ENCODE measurements around the gene NSUN4. TPM values are rescaled to one million over a fixed set of nuclear protein-coding genes. Genes with fewer than 3 reads are reported as not detected.

Gene NSUN4
- total and polyA plus RNA-seq, 9 of the 15 experiments (the other 6 are each of a cell fraction or from before 2014, with no cell fraction given), result 33.4 to 60.2 (median 46.3) TPM

GRCh38 chr1:46340404-46341221 is at the start of gene NSUN4 (continued):
- TF ChIP-seq BCLAF1 (IDR thresholded peaks at IDR 0.05; ENCODE audit: borderline replicate concordance in 1 of 2, control insufficient read depth in 1 of 2, low read depth in 2 of 2, low read length in 1 of 2) (peak in 1 of 2 experiments; percentile 93; a peak in 1 of 4 replicates), SMARCA5 (IDR thresholded peaks at IDR 0.05) (peak; percentile 67; the same call in 1 of the 2 replicates), POLR3A (IDR thresholded peaks at IDR 0.05; ENCODE audit: borderline replicate concordance, extremely low read depth, insufficient read depth, insufficient read length) (no peak), DNMT1 (IDR thresholded peaks at IDR 0.05) (0 out of 2 replicates have a peak, but pooled peaks have one; percentile 17), MCM5 (IDR thresholded peaks at IDR 0.05; ENCODE audit: low read depth) (no peak), SNIP1 (IDR thresholded peaks at IDR 0.05; ENCODE audit: low read depth) (0 out of 2 replicates have a peak, but pooled peaks have one; percentile 31), ZNF124 (CRISPR knock-in tag; IDR thresholded peaks at IDR 0.05) (no peak), ZNF512 (tag; IDR thresholded peaks at IDR 0.05) (no peak), E2F1 (CRISPR knock-in tag; IDR thresholded peaks at IDR 0.05) (peak; percentile 70; the same call in 1 of the 2 replicates), GTF2E2 (tag; IDR thresholded peaks at IDR 0.05) (peak; percentile 92), ESRRA (IDR thresholded peaks at IDR 0.05; ENCODE audit: borderline replicate concordance, low read depth) (peak; percentile 89), ATF3 (IDR thresholded peaks at IDR 0.05) (peak; percentile 100), ATF3 (CRISPR knock-in tag; conservative IDR thresholded peaks at IDR 0.05) (peak; percentile 95), THRB (CRISPR knock-in tag; conservative IDR thresholded peaks at IDR 0.05) (peak; percentile 89), SETDB1 (IDR thresholded peaks at IDR 0.05; ENCODE audit: low read length) (no peak), ZNF165 (CRISPR knock-in tag; IDR thresholded peaks at IDR 0.05; ENCODE audit: borderline replicate concordance) (no peak), GTF2A2 (tag; IDR thresholded peaks at IDR 0.05) (no peak), ELF2 (CRISPR knock-in tag; IDR thresholded peaks at IDR 0.05) (peak; percentile 90)
